Loucy (cell line): Measurements from ENCODE around the gene BRINP3.

Experiments used
- H2AFZ ChIP-seq: fragments of 200-600 bp; sonication (generic); 2 replicates; pipeline ENCODE4 v1.6.0; 2016; ENCODE audit warnings: antibody characterized with exemption, mild to moderate bottlenecking, low read length, moderate library complexity
- H3F3A ChIP-seq: fragments of 200-600 bp; 2 replicates; pipeline ENCODE4 v1.6.0; 2016; ENCODE audit warnings: antibody characterized with exemption, low read depth, mild to moderate bottlenecking
- H3K27me3 ChIP-seq: fragments of 200-600 bp; sonication (generic); 2 replicates; pipeline ENCODE4 v1.6.1; 2014; ENCODE audit warnings: low read length, mild to moderate bottlenecking; ENCODE audit not compliant: insufficient read depth, poor library complexity, severe bottlenecking
- H3K36me3 ChIP-seq: fragments of 200-600 bp; sonication (generic); 2 replicates; pipeline ENCODE4 v1.6.1; 2016; ENCODE audit warnings: low read length; ENCODE audit not compliant: insufficient read depth
- H3K4me1 ChIP-seq: fragments of 200-600 bp; sonication (generic); 2 replicates; pipeline ENCODE4 v1.5.1; 2014; ENCODE audit warnings: low read length, mild to moderate bottlenecking; ENCODE audit not compliant: insufficient read depth, poor library complexity, severe bottlenecking
- H3K4me2 ChIP-seq: fragments of 200-600 bp; sonication (generic); 2 replicates; pipeline ENCODE4 v1.6.0; 2014; ENCODE audit warnings: antibody characterized with exemption, low read length, low read depth, mild to moderate bottlenecking; ENCODE audit not compliant: poor library complexity, severe bottlenecking
- H3K4me3 ChIP-seq: fragments of 200-600 bp; sonication (generic); 2 replicates; pipeline ENCODE4 v1.5.1; 2014; ENCODE audit warnings: low read length, mild to moderate bottlenecking, mixed read lengths; ENCODE audit not compliant: poor library complexity, severe bottlenecking
- H3K79me2 ChIP-seq: fragments of 200-600 bp; sonication (generic); 2 replicates; pipeline ENCODE4 v1.6.1; 2014; ENCODE audit warnings: low read length; ENCODE audit not compliant: insufficient read depth
- H3K9ac ChIP-seq: fragments of 200-600 bp; sonication (generic); 2 replicates; pipeline ENCODE4 v1.6.0; 2014; ENCODE audit warnings: mild to moderate bottlenecking, low read depth, low read length, moderate library complexity; ENCODE audit not compliant: poor library complexity, severe bottlenecking
- H3K9me2 ChIP-seq: fragments of 200-600 bp; sonication (generic); replicated peaks from 2 replicates; pipeline ENCODE4 v1.6.1; 2016; ENCODE audit warnings: low read depth, low read length, mixed read lengths
- H3K9me3 ChIP-seq: fragments of 200-600 bp; sonication (generic); 2 replicates; pipeline ENCODE4 v1.6.1; 2014; ENCODE audit warnings: mild to moderate bottlenecking, antibody characterized with exemption, low read length, low read depth; ENCODE audit not compliant: insufficient read depth
- H4K20me1 ChIP-seq: fragments of 200-600 bp; sonication (generic); 2 replicates; pipeline ENCODE4 v1.6.0; 2014; ENCODE audit warnings: antibody characterized with exemption, low read length, mild to moderate bottlenecking; ENCODE audit not compliant: insufficient read depth, poor library complexity, severe bottlenecking
- EZH2phosphoT487 ChIP-seq: fragments of 200-600 bp; IDR thresholded peaks from 2 replicates; pipeline ENCODE4 v1.6.1; 2018; ENCODE audit warnings: antibody characterized with exemption, mild to moderate bottlenecking, moderate library complexity, borderline replicate concordance
- TF ChIP-seq, protein P1 (sequence below): fragments of 200-600 bp; sonication (generic); conservative IDR thresholded peaks from 2 replicates; pipeline ENCODE4 v1.5.1; 2014; ENCODE audit warnings: mild to moderate bottlenecking, antibody characterized with exemption, low read length

BRINP3 gene

DNA sequence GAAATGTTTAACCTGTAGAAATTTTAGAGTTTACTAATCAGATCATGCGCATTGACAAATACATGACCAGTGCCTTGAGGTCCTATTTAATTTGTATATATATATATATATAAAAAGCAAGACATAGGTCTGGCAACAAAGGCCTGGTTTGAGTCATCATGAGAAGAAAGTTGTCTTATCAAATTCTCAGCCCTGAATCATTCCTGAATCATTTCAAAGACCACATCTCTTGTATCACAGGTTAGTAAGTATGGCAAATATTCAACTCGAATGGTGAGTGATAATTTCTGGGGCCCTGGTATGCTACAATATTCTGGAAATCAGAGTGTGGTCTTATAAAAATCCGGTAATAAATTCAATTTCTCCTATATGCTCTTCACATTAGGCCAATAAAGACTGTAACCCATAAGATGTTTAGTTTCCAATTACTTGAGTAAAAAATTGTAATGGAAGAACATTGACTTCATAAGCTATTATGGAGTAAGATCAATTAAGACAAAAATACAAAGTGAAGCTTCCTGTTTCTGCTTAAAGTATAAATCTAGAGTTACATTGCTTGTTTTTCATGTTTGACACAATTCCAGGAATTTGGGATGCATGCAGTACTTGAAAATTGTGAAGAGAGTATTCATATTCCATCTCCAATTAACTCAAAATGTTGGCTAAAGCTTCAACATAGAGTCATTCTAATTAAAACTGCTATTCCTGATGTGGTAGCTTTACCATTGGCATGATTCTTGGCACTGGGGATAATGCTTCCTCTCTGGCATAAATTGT lies 309.4 kb downstream of the BRINP3 start:
- no peaks in the 10 kb centered on the region for H3K4me1 ChIP-seq
- TF ChIP-seq, protein P1, sequence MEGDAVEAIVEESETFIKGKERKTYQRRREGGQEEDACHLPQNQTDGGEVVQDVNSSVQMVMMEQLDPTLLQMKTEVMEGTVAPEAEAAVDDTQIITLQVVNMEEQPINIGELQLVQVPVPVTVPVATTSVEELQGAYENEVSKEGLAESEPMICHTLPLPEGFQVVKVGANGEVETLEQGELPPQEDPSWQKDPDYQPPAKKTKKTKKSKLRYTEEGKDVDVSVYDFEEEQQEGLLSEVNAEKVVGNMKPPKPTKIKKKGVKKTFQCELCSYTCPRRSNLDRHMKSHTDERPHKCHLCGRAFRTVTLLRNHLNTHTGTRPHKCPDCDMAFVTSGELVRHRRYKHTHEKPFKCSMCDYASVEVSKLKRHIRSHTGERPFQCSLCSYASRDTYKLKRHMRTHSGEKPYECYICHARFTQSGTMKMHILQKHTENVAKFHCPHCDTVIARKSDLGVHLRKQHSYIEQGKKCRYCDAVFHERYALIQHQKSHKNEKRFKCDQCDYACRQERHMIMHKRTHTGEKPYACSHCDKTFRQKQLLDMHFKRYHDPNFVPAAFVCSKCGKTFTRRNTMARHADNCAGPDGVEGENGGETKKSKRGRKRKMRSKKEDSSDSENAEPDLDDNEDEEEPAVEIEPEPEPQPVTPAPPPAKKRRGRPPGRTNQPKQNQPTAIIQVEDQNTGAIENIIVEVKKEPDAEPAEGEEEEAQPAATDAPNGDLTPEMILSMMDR = no peak
- no peak for TF ChIP-seq EZH2phosphoT487
- no peaks in the 10 kb centered on the region for H3F3A ChIP-seq
- H4K20me1 ChIP-seq = no peaks in the 10 kb centered on the region
- no peaks in the 10 kb centered on the region for H3K9me3 ChIP-seq
- H2AFZ ChIP-seq = no peak overlapping the region
- H3K9me2 ChIP-seq = no peaks in the 10 kb centered on the region
- no peaks in the 10 kb centered on the region for H3K36me3 ChIP-seq
- no peak overlapping the region for H3K4me2 ChIP-seq
- H3K79me2 ChIP-seq = no peaks in the 10 kb centered on the region
- H3K9ac ChIP-seq = no peak overlapping the region
- H3K27me3 ChIP-seq = no peaks in the 10 kb centered on the region
- H3K4me3 ChIP-seq = no peak overlapping the region

DNA sequence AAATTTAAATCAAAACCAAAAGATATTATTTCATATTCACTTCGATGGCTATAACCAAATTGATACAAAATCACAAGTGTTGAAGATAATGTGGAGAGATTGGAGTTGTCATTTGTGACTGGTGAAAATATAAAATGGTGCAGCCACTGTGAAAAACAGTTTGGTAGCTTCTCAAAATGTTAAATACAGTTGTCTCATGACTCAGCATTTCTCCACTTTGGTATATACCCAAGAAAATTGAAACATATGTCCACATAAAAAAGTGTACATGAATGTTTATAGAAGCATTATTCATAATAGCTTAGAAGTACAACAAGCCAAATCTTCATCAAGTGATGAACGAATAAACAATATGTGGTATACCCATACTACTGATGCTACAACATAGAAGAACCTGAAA lies 318.5 kb downstream of the BRINP3 start:
- Histone ChIP-seq H3F3A (no peaks in the 10 kb centered on the region), H3K9ac (no peak overlapping the region), H4K20me1 (no peaks in the 10 kb centered on the region), H3K79me2 (no peaks in the 10 kb centered on the region), H3K4me2 (no peak overlapping the region), H3K9me2 (no peaks in the 10 kb centered on the region), H3K27me3 (no peaks in the 10 kb centered on the region), H3K36me3 (no peaks in the 10 kb centered on the region), H3K9me3 (no peaks in the 10 kb centered on the region), H3K4me3 (no peak overlapping the region), H2AFZ (no peak overlapping the region), H3K4me1 (no peaks in the 10 kb centered on the region)
- no peak for TF ChIP-seq EZH2phosphoT487
- TF ChIP-seq, protein P1 = no peak

DNA sequence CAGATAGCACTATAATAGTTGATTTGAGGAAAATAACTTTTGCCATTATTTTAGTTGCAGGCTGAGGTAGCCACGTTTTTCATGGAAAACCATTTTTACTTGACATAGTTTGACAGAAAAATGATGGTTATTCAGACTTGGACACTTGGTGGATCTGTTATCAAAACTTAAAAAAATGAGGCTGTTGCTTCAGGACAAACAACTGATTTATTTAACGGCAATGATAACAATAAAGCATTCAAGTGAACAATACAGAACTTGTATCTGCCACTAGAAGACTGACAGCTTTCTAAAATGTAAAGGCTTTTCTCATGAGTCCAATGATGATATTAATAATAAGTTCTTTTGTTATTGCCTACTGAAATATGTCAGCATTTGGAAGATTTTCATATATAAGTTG lies 322.9 kb downstream of the BRINP3 start:
- no peaks in the 10 kb centered on the region for H3K9me2 ChIP-seq
- H3F3A ChIP-seq = no peaks in the 10 kb centered on the region
- no peaks in the 10 kb centered on the region for H3K4me1 ChIP-seq

More for the DNA sequence above, 322.9 kb downstream of the BRINP3 start:
- H3K4me2 ChIP-seq = no peak overlapping the region
- H4K20me1 ChIP-seq = no peaks in the 10 kb centered on the region
- H3K79me2 ChIP-seq = no peaks in the 10 kb centered on the region
- H3K9me3 ChIP-seq = no peaks in the 10 kb centered on the region
- H2AFZ ChIP-seq = no peak overlapping the region
- H3K4me3 ChIP-seq = no peak overlapping the region
- H3K36me3 ChIP-seq = no peaks in the 10 kb centered on the region
- no peaks in the 10 kb centered on the region for H3K27me3 ChIP-seq
- no peak overlapping the region for H3K9ac ChIP-seq
- TF ChIP-seq, protein P1 = no peak
- TF ChIP-seq EZH2phosphoT487 = no peak
